ENCODE data around the gene PLAC1.

Gene PLAC1

GRCh38 chrX:134677332-134677731 lies 19.1 kb upstream of the PLAC1 start:
- Histone ChIP-seq H3K36me3 (ENCODE audit: control insufficient read depth, insufficient read depth, low read length) (no peaks in the 10 kb centered on the region), H3K4me3 (replicated peaks; ENCODE audit: low read depth, low read length) (no peak overlapping the region), H3K27me3 (replicated peaks; ENCODE audit: control insufficient read depth, insufficient read depth, low read length) (no peaks in the 10 kb centered on the region; the same call in 1 of the 2 replicates)
- TF ChIP-seq CTCF (IDR thresholded peaks at IDR 0.05; ENCODE audit: insufficient read depth, low read length, poor library complexity, severe bottlenecking), result no peak
- no peak for DNase-seq (ENCODE audit: extremely low read depth, insufficient read length)

- no peak for DNase-seq (ENCODE audit: extremely low read depth, insufficient read length)
- no peaks in the 10 kb centered on the region; the same call in 1 of the 2 replicates for H3K27me3 ChIP-seq (replicated peaks; ENCODE audit: control insufficient read depth, insufficient read depth, low read length)
- H3K36me3 ChIP-seq (ENCODE audit: control insufficient read depth, insufficient read depth, low read length), result no peaks in the 10 kb centered on the region
- no peak for TF ChIP-seq CTCF (IDR thresholded peaks at IDR 0.05; ENCODE audit: insufficient read depth, low read length, poor library complexity, severe bottlenecking)
- no peak overlapping the region for H3K4me3 ChIP-seq (replicated peaks; ENCODE audit: low read depth, low read length)
Observed at GRCh38 chrX:134676436-134676835, 18.2 kb upstream of the PLAC1 start.

GRCh38 chrX:134673123-134673522 lies 14.9 kb upstream of the PLAC1 start:
- no peak for DNase-seq (ENCODE audit: extremely low read depth, insufficient read length)
- Histone ChIP-seq H3K4me3 (replicated peaks; ENCODE audit: low read depth, low read length) (no peak overlapping the region), H3K36me3 (ENCODE audit: control insufficient read depth, insufficient read depth, low read length) (no peaks in the 10 kb centered on the region), H3K27me3 (replicated peaks; ENCODE audit: control insufficient read depth, insufficient read depth, low read length) (no peaks in the 10 kb centered on the region; the same call in 1 of the 2 replicates)
- no peak for TF ChIP-seq CTCF (IDR thresholded peaks at IDR 0.05; ENCODE audit: insufficient read depth, low read length, poor library complexity, severe bottlenecking)

GRCh38 chrX:134672101-134672500 lies 13.8 kb upstream of the PLAC1 start:
- Histone ChIP-seq H3K27me3 (replicated peaks; ENCODE audit: control insufficient read depth, insufficient read depth, low read length) (no peaks in the 10 kb centered on the region; the same call in 1 of the 2 replicates), H3K4me3 (replicated peaks; ENCODE audit: low read depth, low read length) (no peak overlapping the region), H3K36me3 (ENCODE audit: control insufficient read depth, insufficient read depth, low read length) (no peaks in the 10 kb centered on the region)
- DNase-seq (ENCODE audit: extremely low read depth, insufficient read length), result no peak
- no peak for TF ChIP-seq CTCF (IDR thresholded peaks at IDR 0.05; ENCODE audit: insufficient read depth, low read length, poor library complexity, severe bottlenecking)

GRCh38 chrX:134671294-134671693 lies 13.0 kb upstream of the PLAC1 start:
- Histone ChIP-seq H3K27me3 (replicated peaks; ENCODE audit: control insufficient read depth, insufficient read depth, low read length) (no peaks in the 10 kb centered on the region; the same call in 1 of the 2 replicates), H3K36me3 (ENCODE audit: control insufficient read depth, insufficient read depth, low read length) (no peaks in the 10 kb centered on the region), H3K4me3 (replicated peaks; ENCODE audit: low read depth, low read length) (no peak overlapping the region)
- DNase-seq (ENCODE audit: extremely low read depth, insufficient read length), result no peak
- TF ChIP-seq CTCF (IDR thresholded peaks at IDR 0.05; ENCODE audit: insufficient read depth, low read length, poor library complexity, severe bottlenecking), result no peak

Measured in GM06990 (cell line).